Vagina (tissue), 2 donors: ENCODE data around the gene MEDAG.

Source experiments
- CTCF ChIP-seq, 3 experiments: fragments of 450-650 bp in 2 of 3; fragments of 200-600 bp in 1 of 3; sonication (generic) in 1 of 3; IDR thresholded peaks; one replicate each; pipeline ENCODE4 v1.5.1; 2017 to 2019; ENCODE audit warnings: antibody characterized with exemption in 3 of 3, mild to moderate bottlenecking in 2 of 3, moderate library complexity in 2 of 3
- POLR2AphosphoS5 ChIP-seq, 2 donors: sonication (generic); formaldehyde crosslinking; IDR thresholded peaks; one replicate each; pipeline ENCODE4 v1.9.0; 2017; ENCODE audit warnings: antibody characterized with exemption in 2 of 2, mild to moderate bottlenecking in 2 of 2, low read depth in 1 of 2; ENCODE audit not compliant: insufficient read depth in 1 of 2

- no peak for TF ChIP-seq CTCF (IDR thresholded peaks at IDR 0.05)
- no peak for TF ChIP-seq POLR2AphosphoS5 (IDR thresholded peaks at IDR 0.05; ENCODE audit: insufficient read depth in 1 of 2, low read depth in 1 of 2)
Observed at GRCh38 chr13:30900952-30901749, 4.9 kb upstream of the MEDAG start.
